HG03159 (cell line): ENCODE data around the gene NAA80.

ENCODE experiments used
- ATAC-seq: cut with Tn5 transposase; IDR thresholded peaks from one replicate; pipeline ENCODE4 v1.9.1; 2021; ENCODE audit warnings: mild to moderate bottlenecking, moderate library complexity; ENCODE audit not compliant: unreplicated experiment

NAA80 gene

DNA sequence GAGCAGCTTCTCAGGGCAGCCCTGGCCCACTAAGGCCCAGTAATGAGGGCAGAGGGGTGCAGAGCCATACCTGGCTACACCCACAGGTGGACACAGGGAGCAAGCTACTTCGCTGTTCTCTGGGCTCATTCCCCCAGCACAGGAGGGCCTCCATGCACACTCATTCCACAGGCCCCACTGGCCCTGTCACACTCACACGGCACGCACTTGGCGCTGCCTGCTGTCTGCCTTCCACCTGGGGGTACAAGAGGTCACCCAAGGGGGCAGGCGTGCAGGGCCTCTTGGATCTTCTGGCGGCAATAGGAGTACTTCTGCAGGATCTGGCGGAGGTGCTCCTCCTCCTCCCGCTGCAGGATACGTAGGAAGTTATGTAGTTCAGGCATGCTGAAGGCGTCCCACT lies 31.1 kb upstream of the NAA80 start:
- no peak for ATAC-seq

DNA sequence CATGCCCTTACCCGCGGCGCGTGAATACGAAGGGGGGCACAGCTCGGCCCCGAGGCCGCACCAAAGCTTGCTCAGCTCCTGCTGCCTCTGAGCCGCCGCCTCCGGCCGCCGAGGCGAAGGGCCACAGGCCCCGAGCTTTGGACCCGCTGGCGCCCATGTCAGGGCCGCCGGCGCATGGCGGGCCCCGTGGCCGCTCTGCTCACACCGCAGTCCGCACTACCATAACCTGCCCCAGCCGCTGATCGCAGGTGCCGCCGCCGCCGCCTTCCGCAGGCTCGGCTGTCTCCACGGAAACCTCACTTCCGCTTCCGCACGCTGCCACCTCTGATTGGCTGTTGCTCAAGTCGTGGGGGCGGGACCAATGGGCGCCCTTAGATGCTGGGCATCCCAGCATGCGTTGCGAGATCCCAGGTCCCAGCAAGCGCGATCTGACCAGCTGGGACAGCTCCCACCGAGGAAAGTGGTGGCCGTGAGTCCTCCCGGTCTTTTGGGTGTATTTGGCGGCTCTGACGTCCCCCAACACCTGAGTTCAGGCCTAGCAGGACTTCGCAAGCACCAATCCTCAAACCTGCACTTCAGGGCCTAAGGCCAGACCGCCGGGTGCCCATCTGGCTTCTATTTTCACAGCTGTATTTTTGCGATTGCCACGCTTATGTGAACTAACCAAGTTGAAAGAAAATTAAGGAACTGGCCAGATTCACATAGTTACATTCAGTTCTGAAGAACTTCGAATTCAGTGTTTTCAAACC lies 28.9 kb upstream of the NAA80 start, which contains the start of gene TUSC2:
TUSC2 (minus strand) TSS at position 281 of the 749 bp plus-strand sequence; CDS start at position 157, 124 bp downstream.
- peak; percentile 77 for ATAC-seq

DNA sequence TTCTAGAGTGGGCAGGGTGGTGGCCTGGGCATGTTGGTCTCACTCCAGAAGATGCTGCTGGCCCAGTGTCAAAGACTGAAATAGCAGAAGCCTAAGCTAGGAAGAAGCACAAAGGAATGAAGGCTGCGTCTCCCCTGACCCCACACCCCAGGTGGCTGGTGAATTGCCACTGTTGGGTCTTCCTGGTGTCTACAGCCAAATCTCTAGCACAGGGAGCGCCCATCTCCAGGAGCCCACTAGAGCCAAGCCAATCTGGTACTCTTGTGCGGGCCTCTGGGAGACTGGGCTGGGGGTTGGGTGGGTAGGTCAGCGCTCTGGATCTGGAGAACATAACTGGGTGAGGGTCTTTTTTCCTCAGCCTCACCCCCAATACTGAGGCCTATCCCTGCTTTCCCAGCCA lies 27.9 kb upstream of the NAA80 start:
- ATAC-seq, result no peak

DNA sequence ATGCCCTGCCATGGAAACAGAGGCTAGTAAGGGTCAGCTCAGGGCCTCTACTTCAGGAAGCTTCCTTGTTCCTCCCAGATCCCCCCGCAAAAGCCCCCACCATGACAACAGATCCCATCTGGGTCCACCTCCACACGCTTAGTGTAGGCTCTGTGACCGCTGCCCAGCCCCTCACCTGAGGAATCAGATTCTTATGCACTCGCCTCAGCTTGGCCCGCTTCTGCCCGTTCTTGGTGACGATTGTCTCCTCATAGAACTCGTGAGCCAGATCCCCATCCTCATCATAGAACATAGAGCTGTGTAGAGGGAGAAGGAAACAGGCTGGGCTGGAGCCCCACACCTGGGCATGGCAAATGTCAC lies 27.0 kb upstream of the NAA80 start:
- no peak for ATAC-seq

DNA sequence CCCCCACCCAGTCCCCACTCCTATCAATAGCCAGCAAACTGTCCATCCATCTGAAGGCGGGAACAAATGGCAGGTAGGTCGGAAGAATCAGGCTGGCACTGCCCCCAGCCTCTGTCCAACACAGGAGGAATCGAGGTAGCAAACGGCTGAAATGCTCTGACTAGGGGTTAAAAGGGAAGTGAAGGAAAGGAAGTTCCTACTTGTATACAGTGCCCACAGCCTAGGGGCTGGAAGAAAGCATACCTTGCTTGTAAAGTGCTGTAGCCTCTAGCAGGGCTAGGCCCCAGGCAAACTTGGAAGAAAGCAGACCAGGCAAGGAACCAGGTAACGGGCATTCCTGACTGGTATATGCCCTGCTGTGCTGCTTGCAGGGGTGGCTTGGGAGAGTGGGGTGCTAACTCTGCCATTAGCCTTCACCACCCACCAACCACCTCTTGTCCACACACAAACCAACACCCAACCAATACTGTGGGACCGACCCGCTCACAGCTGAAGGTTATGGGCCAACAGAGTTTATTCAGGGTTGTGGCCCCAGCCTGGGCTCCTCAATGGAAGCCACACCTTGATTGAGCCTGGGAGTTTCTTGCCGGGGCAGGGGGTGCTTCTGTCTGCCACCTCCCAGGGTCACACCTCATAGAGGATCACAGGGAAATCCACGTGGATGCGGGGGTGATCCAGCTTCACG lies 26.4 kb upstream of the NAA80 start:
- ATAC-seq, result no peak

DNA sequence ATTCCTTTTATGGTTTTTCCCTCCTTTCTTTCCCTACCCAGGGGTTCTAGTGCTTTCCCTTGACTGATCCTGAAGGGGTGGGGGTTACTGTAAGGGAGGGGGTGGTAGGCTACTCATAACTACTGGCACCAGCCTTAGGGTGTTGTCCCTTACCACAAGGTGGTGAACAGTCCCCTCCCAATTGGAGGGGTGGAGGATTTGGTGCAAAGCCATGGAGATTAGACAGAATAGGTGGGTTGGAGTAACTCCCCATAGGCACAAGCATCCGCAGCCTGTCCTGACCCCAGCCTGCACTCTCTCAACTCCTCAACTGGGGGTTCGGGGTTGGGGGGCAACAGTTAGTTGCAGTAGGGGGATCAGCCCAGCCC lies 25.9 kb upstream of the NAA80 start:
- ATAC-seq, result no peak

DNA sequence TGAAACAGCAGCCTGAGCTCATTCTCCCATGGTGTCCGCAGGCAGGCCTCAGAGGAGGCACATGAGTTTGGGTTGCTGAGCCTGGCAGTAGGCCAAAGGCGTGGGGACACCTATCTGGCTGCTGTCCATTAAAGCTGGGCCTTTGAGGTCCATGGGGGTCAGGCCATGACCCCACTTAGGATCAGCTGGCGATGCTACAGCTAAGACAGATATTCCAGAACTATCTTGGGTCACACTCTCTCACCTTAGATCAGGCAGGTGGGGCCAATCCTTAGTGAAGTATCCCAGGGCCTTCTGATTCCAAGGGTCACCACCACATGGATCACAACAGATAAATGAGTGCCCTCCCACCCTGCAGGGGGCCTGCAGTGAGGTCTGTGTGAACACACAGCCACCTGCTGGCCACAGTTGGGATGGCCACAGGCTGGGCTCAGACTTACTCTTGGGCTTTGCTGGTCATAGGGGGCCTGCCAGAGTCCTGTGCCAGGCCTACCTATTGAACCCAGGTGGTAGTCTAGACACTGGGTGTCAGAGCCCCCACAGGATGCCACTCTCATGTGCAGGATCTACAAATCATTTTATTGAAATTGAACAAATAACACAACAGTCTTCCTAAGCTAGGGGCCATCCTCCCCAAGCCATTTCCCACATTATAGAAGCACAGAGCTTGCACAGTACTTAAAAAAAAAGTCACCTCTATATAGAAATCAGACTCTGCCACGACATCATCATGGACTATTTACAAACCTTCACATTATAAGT lies 25.3 kb upstream of the NAA80 start:
- no peak for ATAC-seq

DNA sequence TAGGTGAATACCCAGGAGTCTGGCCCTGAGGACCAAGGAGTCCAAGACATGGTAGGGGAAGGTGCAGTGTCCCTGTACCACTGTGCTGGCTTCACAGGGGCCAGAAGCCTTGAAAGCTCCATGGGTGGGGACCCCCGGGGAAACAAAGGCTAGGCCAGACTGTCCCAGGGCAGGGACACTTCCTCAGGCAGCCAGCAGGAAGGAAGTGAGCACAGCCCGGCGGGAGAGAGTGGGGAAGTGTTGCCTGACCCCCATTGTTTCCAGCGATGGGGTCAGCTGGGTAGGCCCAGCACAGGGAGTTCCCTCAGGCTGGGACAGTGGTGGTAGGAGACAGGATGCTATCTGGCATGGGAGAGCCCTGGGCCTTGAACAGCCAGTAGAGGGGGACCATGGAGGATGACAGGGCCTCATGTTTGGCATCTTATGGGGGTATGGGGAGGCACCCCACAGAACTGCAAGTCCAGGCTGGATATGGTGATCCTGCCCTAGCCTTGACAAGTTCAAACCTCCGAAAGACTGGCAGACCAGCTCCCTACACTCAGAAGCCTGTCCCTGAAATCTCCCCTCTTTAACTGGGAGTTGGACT lies 24.5 kb upstream of the NAA80 start:
- no peak for ATAC-seq

DNA sequence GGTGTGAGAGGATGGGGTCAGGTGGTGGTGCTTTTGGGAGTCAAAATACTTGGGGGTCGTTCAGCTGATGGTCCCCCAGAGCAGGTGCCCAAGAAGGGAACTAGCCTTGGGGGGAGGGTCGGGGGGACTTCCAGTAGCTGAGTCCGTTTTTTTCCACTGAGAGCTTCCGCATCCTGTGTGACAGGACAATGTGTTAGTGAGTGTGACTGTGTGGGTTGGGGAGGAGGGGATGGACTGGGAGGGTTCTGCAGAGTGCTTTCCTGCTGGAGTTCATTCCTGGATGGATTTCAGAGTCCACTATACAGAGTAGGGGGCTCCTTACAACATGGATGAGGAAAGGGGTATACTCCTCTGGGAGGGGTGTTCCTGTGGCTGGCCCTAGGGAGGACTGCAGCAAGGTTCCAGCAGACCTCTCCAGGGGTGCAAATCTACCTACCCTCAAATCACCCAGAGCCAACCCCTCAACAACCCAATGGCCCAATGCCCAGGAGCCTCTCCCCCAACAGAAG lies 23.9 kb upstream of the NAA80 start:
- no peak for ATAC-seq

DNA sequence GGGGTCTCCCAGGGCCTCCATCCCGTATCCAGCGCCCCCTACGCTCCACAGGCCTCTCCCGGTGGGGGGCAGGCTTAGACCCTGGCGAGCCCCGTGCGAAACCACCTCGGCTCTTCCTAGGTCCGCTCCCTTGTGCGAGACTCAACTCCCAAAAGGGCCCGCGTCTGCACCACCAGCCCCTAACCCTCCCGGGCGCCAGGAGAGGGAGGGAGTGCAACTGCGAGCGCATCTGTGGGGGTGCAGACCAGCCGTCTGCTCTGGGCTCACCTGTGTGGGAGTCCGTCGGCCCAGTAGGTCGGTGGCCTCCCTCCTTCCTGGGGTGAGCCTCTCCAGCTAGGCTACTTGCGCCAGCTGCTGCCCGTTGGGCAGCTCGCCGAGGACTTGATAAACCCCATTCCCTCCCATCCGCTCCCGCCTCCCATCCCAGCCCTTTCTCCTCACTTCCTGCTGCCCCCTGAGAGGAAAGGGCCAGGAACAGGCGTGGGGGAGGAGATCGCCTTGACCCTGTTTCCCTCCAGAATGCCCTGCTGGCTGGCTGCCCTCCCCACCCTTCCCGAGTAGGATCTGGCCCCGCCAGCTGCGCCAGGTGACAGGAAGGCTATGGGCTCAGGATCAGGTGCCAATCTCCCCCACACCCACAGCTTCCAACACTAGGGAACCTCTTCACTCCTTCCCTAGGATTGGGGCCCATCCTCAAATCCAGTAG lies 23.3 kb upstream of the NAA80 start, which contains the start of gene HYAL2:
HYAL2 (minus strand) TSS at position 360 of the 706 bp plus-strand sequence. CDS start 2,256 bp downstream, outside the sequence.
- no peak for ATAC-seq

DNA sequence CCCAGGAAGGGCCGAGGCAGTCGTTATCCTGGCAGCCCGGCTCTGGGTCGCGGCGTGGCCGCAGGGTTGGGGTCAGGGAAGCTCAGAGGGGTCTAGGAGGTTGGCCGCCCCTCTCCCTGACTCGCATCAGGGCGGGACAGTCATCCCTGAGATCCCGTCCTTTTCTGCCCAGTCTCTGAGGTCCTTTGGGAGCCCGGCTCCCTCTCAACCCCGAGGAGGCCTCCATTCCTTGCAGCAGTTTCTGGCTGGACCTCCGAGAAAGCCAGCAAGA lies 22.8 kb upstream of the NAA80 start:
- ATAC-seq, result no peak

DNA sequence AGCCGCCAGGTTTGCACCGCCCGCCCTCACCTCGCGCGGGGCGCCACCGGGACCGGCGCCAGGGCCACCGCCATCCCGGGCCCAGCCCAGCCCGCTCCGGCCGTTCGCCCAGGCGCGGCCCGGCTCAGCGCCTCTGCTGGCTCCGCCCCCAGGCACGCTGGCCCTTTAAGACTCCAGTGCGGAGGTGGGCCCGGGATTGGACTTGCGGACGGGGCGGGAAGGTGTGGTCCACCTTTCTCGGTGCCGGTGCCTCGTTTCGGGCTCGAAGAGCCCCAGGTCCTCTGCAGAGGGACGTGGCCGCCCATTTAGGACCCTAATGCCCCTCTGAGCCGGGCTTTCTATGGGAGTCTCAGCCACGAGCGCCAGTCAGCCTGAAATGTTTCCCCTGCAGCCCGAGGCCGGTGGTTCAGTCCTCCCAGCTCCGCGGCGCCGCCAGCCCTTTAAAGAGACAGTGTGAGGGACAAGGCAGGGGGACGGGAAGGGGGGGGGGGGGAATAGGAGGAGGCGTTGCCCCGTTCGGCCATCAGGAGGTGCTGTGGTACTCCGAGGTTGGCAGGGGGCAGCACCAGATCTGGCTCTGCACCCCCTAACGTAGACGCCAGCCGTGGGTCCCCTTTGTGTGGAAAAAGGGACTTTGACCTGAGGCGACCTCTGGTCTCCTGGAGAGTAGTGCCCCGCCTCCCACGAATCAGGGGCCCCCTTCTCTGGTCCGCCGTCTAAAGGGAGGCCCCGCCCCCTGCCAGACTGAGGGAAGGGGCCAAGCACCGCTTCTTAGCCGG lies 22.3 kb upstream of the NAA80 start:
- ATAC-seq, result peak; percentile 75

DNA sequence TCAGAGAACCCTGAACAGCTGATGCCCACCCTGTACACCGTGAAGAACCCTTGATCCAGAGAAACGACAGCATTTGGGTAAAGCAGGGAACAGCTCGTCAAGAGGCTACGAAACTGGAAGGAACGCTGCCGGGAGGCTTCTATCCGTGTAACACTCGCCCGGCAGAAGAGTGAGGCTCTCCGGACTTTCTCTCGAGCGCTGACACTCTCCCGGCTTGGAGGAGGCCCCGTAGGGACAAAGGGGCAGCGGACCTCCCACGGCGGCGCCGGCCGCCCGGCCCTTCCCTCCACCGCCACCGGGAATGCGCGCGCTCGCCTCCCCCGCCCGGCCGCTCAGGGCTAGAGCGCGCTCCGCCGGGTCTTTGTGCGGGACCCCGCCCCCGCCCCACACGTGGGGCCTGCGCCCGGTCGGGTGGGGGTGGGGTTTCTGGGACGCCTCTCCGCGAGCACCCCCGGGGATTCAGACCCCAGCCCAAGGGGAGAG lies 21.7 kb upstream of the NAA80 start:
- peak; percentile 45 for ATAC-seq

DNA sequence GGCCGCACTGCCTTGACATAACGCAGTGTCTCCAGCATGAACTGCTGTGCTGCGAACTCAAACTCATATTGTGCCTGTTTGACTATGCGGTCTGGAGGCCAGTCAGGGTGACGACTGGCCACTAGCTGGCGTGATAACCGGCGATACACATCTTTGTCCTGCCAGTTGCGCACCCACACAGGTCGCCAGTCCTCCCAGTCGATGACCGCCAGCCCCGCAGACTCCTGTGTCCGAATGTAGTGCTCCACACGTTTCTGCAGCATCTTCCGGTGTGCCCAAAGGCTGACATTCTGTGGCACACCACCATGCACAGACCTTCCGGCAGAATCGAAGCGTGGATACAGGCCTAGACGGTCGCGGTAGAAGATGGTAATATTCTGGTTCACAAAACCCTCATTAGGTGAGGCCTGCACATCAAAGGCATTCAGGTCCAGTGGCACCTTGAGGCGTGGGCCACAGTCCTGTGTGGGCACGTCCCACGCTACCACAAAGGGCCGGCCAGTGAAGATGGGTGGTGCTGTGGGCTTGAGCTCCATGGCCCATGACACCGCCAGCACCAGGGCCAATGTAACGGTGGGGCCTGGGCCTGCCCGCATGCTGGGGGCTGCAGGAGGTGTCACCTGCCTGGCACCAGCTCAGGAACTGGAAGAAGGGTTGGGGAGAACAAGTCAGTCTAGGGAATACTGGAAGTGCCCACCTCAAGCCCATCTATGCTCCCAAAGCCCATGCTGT lies 20.9 kb upstream of the NAA80 start:
- no peak for ATAC-seq

DNA sequence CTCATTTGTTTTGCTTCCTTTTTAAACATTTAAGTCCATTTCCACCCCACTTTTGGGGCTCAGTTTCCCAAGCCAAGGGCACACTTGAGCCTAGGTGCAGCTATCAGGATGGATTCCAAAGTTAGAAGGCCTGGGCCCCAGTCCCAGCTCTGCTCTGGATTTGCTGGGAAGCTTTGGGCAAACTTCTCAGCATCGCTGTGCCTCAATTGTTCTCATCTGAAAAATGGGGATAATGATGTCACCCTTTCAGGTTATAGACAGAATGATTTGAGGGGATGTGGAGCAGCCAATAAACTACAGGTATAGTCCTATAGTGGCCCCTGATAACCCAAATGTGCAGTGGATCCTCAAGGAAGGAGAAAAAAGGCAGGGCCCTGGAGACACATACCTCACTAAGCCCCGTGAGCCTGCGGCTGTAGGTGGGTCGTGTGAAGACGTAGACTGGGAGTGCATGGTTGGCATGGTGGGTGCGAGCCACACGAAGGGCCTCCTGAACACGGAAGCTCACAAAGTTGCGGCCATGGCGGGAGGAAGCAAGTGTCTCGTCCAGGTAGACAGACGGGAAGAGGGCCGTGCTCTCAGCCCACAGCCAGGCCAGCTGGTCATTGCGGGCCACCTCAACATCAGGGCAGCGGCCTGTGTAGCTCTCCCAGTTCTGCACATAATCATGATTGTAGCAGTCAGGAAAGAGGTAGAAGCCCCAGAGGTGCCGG lies 20.1 kb upstream of the NAA80 start:
- no peak for ATAC-seq

DNA sequence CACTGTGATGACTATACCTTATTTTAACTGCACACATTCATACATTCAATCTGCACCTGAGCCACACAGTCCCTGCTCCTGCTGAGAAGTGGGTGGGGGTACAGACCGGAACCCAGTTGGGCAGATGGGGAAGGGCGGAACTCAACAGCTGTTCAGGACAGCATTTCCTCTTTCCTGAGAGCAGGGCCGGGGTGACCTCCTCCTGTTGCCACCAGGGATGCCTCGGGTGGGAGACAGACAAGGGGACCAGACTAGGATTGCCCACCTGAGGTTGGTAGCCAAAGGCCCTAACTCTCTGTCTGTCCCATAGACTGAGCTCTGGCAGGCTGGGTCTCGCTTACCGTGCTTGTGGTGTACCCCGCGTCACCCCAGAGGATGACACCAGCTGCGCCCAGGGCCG lies 19.4 kb upstream of the NAA80 start:
- ATAC-seq, result no peak

DNA sequence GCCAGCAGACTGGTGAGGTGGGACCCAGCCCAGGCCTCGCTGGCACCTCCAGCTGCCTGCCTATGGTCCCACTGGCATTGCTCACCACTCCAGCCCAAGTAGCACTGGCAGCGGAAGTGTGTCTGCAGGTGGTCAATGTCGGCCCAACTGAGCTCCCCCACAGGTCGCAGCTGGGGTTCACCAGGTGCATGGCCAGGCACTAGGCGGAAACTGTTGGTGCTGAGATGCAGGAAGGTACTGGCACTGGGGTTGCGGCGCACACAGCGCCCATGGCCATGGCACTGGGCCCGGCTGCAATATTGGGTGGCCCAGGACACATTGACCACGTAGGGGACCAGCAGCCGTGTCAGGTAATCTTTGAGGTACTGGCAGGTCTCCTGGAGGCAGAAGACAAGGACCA lies 19.0 kb upstream of the NAA80 start:
- ATAC-seq, result no peak

DNA sequence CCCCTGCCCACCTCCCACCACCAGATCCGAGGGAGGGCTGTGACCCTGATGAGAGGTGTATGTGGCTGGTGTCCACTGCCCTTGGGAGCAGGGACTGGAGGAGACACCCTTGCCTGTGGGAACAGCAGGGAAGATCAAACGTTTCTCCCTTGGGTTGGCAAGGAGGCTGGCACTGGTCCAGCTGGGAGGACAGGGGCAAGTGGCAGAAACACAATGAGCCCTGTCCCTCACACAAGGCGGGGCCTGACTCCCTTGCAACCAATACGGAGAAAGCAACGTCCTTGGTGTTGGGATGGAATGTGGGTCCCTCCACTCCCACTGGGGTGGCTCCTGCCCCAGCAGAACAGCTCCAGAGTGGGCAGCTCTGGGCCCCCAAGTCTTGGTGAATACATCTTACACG lies 18.1 kb upstream of the NAA80 start:
- ATAC-seq, result no peak
